ENCODE results near the gene CIRBP. TPM values are rescaled to one million over a fixed set of nuclear protein-coding genes. Genes with fewer than 3 reads are reported as not detected.

CIRBP gene
- total RNA-seq, 4 donors from 2014 or later = 389 to 640 (median 576) TPM

DNA sequence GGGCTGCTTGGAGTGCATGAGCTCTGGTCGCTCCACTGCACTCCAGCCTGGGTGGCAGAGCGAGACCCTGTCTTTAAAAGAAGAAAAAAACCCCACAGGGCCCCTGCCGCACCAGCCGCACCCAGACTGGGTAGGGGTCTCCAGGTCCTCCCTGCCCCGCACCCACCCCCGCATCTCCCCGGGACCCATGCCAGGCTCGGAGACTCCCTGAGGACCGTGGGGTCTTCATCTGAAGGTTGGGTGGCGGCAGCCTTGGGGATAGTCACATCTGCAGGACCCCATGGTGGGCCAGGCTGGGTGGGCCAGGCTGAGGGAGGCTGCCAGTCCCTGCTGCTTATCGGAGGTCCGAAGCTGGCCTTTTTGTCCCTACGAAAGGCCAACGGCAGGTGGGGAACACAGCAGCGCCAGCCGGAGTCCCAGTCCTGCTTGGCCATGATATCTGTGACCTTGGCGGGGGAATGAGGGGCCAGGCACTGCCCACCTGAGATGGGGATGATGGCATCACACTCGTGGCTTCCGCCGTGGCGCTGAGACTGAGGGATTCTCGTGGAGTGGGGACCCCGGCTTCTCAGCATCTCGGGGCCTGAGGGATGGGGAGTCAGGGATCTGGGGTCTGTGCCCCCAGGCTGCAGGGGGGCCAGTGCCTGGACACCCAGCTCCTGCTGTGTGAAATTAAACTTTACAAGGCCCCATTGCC, 27.6 kb downstream of the CIRBP start:
- H3K9me3 ChIP-seq = no peaks in the 10 kb centered on the region
- TF ChIP-seq, protein P1, sequence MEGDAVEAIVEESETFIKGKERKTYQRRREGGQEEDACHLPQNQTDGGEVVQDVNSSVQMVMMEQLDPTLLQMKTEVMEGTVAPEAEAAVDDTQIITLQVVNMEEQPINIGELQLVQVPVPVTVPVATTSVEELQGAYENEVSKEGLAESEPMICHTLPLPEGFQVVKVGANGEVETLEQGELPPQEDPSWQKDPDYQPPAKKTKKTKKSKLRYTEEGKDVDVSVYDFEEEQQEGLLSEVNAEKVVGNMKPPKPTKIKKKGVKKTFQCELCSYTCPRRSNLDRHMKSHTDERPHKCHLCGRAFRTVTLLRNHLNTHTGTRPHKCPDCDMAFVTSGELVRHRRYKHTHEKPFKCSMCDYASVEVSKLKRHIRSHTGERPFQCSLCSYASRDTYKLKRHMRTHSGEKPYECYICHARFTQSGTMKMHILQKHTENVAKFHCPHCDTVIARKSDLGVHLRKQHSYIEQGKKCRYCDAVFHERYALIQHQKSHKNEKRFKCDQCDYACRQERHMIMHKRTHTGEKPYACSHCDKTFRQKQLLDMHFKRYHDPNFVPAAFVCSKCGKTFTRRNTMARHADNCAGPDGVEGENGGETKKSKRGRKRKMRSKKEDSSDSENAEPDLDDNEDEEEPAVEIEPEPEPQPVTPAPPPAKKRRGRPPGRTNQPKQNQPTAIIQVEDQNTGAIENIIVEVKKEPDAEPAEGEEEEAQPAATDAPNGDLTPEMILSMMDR (IDR thresholded peaks at IDR 0.05) = no peak
- no peak for TF ChIP-seq EP300 (IDR thresholded peaks at IDR 0.05)
- TF ChIP-seq POLR2A (IDR thresholded peaks at IDR 0.05) = no peak
- no peaks in the 10 kb centered on the region for H3K36me3 ChIP-seq
- H3K4me1 ChIP-seq = peaks cover 0 to 12% (median 5%) of the 10 kb centered on the region in 4 donors
- H3K27ac ChIP-seq = no peak overlapping the region
- DNase-seq (ENCODE audit: low spot score in 2 of 2) = no peak
- peaks cover 0 to 39% of the 10 kb centered on the region in 2 donors for H3K27me3 ChIP-seq
- 86 to 90% methylated on average over 17 to 23 of the region's 24 CpGs for WGBS, 2 donors
- H3K4me3 ChIP-seq = no peak overlapping the region

DNA sequence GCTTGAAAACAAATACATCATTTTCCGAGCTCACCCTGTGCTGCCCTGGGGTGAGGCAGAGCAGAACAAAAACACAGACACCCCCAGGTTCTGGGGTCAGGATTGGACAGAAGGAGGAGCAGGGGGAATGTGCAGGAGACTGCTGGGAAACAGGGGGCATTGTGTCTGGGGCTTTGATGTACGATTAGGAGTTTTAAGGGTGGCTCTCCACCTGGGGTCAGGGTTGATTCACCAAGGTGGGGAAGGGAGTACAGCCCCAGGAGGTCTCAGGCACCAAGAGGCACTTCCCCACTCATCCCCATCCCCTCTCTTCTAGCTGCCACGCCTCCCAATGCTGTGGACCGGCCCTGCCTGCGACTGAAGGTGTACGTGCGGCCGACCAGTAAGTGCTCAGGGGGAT, 29.1 kb downstream of the CIRBP start:
- Histone ChIP-seq H3K27me3 (peaks cover 0 to 24% of the 10 kb centered on the region in 2 donors), H3K4me1 (peaks cover 0 to 12% (median 8%) of the 10 kb centered on the region in 4 donors), H3K9me3 (no peaks in the 10 kb centered on the region), H3K27ac (no peak overlapping the region), H3K36me3 (no peaks in the 10 kb centered on the region), H3K4me3 (no peak overlapping the region)
- TF ChIP-seq EP300 (IDR thresholded peaks at IDR 0.05) (no peak), POLR2A (IDR thresholded peaks at IDR 0.05) (no peak)
- TF ChIP-seq, protein P1 (IDR thresholded peaks at IDR 0.05) = no peak
- 89 to 93% methylated on average over 8 of the region's 8 CpGs for WGBS, 2 donors
- DNase-seq (ENCODE audit: low spot score in 2 of 2) = no peak

DNA sequence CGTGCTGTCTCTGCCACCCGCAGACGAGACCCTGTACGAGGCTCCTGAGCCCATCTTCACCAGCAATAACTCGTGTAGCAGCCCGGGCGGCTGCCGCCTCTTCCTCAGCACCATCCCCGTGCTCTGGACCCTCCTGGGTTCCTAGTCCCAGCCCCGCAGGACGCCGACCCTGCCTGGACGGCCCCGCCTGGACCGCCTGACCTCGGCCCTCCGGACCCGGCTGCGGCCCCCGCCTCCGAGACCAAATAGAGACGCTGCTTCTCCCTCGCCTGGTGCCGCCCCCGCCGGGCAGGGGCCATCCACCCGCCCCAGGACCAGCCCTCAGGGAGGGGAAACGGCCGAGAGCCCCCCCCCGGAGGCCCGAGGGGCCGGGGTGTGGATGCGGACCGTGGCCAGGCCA, 30.7 kb downstream of the CIRBP start:
- H3K36me3 ChIP-seq = no peaks in the 10 kb centered on the region
- H3K27me3 ChIP-seq = peaks cover 0 to 8% of the 10 kb centered on the region in 2 donors
- DNase-seq (ENCODE audit: low spot score in 2 of 2) = no peak
- H3K4me1 ChIP-seq = peaks cover 0 to 12% (median 8%) of the 10 kb centered on the region in 4 donors
- WGBS, 2 donors = 78 to 81% methylated on average over 33 to 34 of the region's 34 CpGs
- H3K9me3 ChIP-seq = no peaks in the 10 kb centered on the region
- TF ChIP-seq, protein P1 (IDR thresholded peaks at IDR 0.05) = no peak
- TF ChIP-seq EP300 (IDR thresholded peaks at IDR 0.05) = no peak
- TF ChIP-seq POLR2A (IDR thresholded peaks at IDR 0.05) = no peak
- H3K4me3 ChIP-seq = no peak overlapping the region
- H3K27ac ChIP-seq = no peak overlapping the region

DNA sequence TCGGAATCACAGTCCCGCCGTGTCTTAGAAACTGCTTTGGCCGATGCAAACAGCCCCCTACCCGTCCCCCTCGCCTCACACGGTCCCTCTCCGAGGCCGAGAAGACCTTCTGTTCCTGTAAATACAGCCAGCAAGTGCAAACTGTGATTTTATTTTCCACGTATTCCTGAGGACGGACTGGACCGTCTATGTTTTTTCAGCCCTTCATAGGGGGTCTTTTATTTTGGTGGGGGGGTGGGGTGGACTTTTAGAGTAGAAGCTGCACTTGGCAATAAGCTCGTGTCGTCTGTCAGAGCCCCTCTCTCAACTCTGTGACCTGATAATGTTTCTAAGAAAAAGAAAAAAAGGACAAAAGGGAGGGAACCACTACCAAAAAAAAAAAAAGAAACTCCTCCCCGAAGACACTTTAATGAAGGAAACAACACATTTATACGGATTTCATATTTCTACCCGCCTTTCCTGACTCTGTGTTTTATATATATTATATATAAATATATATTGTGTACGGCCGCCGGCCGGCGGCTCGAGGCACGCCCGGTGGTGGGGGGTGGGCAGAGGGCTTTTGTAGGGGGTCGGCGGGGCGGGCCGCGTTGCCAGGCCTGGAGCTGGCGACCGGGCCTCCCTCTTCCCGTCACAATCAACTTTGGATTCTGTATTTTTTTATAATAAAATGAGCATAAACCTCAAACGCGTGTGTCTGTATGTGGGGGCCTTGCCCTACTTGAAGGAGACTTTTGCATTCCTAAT, 31.8 kb downstream of the CIRBP start:
- H3K27ac ChIP-seq = no peak overlapping the region
- no peaks in the 10 kb centered on the region for H3K9me3 ChIP-seq
- no peak for DNase-seq (ENCODE audit: low spot score in 2 of 2)
- WGBS, 2 donors = 81 to 86% methylated on average over 35 of the region's 35 CpGs
- H3K4me3 ChIP-seq = no peak overlapping the region
- H3K27me3 ChIP-seq = no peaks in the 10 kb centered on the region
- peaks cover 0 to 7% (median under 1%) of the 10 kb centered on the region in 4 donors for H3K4me1 ChIP-seq
- TF ChIP-seq, protein P1 (IDR thresholded peaks at IDR 0.05) = no peak
- TF ChIP-seq POLR2A (IDR thresholded peaks at IDR 0.05) = no peak
- H3K36me3 ChIP-seq = no peaks in the 10 kb centered on the region
